Mesothelial cell of epicardium (in vitro differentiated cells): ENCODE data around the gene SDK1. TPM values are rescaled to one million over a fixed set of nuclear protein-coding genes. Genes with fewer than 3 reads are reported as not detected.

Experiments used
- DNase-seq, 2 experiments: peaks; one replicate each; pipeline ENCODE4 v3.0.0; 2021; ENCODE audit warnings: low spot score in 2 of 2; ENCODE audit not compliant: unreplicated experiment in 2 of 2
- H3K27ac Mint-ChIP-seq: 2 replicates; pipeline ENCODE4 v1.8.0; 2021; ENCODE audit warnings: mixed read lengths
- H3K27me3 Mint-ChIP-seq: 2 replicates; pipeline ENCODE4 v1.8.0; 2021; ENCODE audit warnings: low read depth, mixed read lengths
- H3K36me3 Mint-ChIP-seq: 2 replicates; pipeline ENCODE4 v1.8.0; 2021; ENCODE audit warnings: mixed read lengths
- H3K4me1 Mint-ChIP-seq: 2 replicates; pipeline ENCODE4 v1.8.0; 2021; ENCODE audit warnings: mixed read lengths
- H3K4me3 Mint-ChIP-seq: 2 replicates; pipeline ENCODE4 v1.8.0; 2021; ENCODE audit warnings: mild to moderate bottlenecking, moderate library complexity, mixed read lengths
- H3K9me3 Mint-ChIP-seq: 2 replicates; pipeline ENCODE4 v1.8.0; 2021; ENCODE audit warnings: mixed read lengths
- total RNA-seq: library from RNA; stranded (reverse); gene quantifications from 3 replicates; pipeline ENCODE4 v1.2.1, GENCODE V29; 2021
- TF ChIP-seq, protein P1 (sequence below): fragments of 200-600 bp; sonication (generic); IDR thresholded peaks from one replicate; pipeline ENCODE4 v1.5.0; 2021; ENCODE audit warnings: antibody characterized with exemption; ENCODE audit not compliant: unreplicated experiment

The SDK1 gene
- total RNA-seq, 1 donor from 2014 or later, result 12.8 TPM

DNA sequence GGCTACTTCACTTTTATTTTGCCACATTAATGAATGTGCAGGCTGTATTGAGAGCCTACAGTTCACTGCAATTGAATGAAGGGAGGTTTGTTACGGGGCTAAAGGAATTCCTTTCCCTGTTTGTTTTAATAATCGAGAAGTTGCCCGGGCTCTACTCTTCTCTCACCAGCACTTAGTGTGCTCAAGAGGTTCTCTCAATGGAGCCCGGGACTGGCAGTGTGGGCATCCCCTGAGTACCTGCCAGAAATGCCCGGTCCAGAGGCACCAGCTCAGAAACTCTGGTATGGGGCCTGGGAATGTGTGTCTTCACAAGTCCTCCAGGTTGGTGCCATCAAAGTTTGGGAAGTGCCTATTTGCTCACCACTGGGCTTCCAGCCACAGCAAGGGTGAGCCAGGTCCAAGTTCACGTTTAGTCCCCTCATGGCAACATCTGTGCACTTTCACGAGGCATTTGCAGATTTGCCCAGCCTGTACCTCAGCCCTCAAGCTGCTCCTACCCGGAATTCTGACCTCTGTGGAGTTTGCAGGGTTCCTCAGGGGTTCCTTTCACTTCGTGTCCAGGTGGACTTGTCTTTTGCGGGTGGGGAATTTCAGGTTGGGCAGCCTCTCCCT lies 622.4 kb downstream of the SDK1 start:
- TF ChIP-seq, protein P1, sequence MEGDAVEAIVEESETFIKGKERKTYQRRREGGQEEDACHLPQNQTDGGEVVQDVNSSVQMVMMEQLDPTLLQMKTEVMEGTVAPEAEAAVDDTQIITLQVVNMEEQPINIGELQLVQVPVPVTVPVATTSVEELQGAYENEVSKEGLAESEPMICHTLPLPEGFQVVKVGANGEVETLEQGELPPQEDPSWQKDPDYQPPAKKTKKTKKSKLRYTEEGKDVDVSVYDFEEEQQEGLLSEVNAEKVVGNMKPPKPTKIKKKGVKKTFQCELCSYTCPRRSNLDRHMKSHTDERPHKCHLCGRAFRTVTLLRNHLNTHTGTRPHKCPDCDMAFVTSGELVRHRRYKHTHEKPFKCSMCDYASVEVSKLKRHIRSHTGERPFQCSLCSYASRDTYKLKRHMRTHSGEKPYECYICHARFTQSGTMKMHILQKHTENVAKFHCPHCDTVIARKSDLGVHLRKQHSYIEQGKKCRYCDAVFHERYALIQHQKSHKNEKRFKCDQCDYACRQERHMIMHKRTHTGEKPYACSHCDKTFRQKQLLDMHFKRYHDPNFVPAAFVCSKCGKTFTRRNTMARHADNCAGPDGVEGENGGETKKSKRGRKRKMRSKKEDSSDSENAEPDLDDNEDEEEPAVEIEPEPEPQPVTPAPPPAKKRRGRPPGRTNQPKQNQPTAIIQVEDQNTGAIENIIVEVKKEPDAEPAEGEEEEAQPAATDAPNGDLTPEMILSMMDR, result no peak
- H3K4me3 Mint-ChIP-seq, result no peak overlapping the region
- H3K9me3 Mint-ChIP-seq, result peaks cover 8% of the 10 kb centered on the region
- H3K27ac Mint-ChIP-seq, result no peak overlapping the region
- peaks cover 17% of the 10 kb centered on the region for H3K4me1 Mint-ChIP-seq
- H3K36me3 Mint-ChIP-seq, result peaks cover 2% of the 10 kb centered on the region
- DNase-seq, result no peak
- H3K27me3 Mint-ChIP-seq, result no peaks in the 10 kb centered on the region

DNA sequence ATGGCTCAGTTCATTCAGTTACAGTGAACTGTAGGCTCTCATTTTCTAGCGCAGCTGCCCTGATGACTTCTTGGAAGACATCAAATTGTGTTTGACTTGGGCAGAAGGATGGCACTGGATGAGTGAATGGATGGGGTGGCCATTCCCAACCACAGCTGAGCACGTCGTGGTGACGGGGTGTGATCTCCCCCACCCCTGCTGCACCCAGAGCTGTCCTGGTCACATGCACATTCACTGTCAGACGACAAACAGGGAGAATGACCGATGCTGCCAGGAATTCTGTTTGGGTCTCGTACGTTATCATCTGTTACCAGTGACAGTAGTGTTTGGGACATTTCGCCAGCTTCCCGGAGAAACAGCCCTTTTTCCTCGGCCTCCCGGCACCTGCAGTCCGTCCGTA lies 623.2 kb downstream of the SDK1 start:
- DNase-seq, result no peak
- no peak overlapping the region for H3K27ac Mint-ChIP-seq
- peaks cover 8% of the 10 kb centered on the region for H3K9me3 Mint-ChIP-seq
- peaks cover 17% of the 10 kb centered on the region for H3K4me1 Mint-ChIP-seq
- H3K36me3 Mint-ChIP-seq, result peaks cover 2% of the 10 kb centered on the region
- no peaks in the 10 kb centered on the region for H3K27me3 Mint-ChIP-seq
- H3K4me3 Mint-ChIP-seq, result no peak overlapping the region
- TF ChIP-seq, protein P1, result no peak

DNA sequence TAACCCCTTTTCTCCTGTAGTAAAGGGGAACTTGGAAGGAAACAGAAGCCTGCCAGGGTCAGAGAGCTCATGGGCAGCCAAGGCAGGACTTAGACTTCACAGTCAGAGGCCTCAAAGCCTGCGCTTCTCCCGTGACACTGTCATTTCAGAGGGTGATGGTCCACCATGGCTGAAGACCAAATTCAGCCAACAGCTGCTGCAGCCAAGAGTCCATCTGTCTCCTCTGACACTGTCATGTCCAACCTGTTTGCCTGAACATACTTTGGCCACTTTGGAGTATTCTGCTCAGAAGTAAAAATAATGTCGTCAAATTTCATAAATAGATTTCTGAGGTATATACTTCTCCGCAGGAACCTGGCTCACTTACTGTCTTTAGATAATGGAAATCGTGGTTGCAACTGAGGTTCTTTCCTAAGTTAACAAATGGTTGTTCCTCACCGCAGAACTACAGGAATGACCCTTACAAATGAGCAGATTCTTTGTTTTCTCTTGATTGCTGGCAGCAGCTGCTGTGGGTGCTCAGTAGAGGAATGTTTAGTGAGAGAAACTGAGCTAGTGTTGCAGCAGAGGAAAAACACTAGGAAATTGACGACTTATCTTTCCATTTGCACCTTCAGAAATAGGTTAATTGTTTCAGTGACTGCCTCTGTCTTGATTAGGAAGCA lies 626.5 kb downstream of the SDK1 start:
- TF ChIP-seq, protein P1, result no peak
- peaks cover 14% of the 10 kb centered on the region for H3K4me1 Mint-ChIP-seq
- no peak overlapping the region for H3K27ac Mint-ChIP-seq
- DNase-seq, result no peak
- no peak overlapping the region for H3K4me3 Mint-ChIP-seq
- H3K36me3 Mint-ChIP-seq, result peaks cover under 1% of the 10 kb centered on the region
- H3K27me3 Mint-ChIP-seq, result no peaks in the 10 kb centered on the region
- H3K9me3 Mint-ChIP-seq, result peaks cover 6% of the 10 kb centered on the region

DNA sequence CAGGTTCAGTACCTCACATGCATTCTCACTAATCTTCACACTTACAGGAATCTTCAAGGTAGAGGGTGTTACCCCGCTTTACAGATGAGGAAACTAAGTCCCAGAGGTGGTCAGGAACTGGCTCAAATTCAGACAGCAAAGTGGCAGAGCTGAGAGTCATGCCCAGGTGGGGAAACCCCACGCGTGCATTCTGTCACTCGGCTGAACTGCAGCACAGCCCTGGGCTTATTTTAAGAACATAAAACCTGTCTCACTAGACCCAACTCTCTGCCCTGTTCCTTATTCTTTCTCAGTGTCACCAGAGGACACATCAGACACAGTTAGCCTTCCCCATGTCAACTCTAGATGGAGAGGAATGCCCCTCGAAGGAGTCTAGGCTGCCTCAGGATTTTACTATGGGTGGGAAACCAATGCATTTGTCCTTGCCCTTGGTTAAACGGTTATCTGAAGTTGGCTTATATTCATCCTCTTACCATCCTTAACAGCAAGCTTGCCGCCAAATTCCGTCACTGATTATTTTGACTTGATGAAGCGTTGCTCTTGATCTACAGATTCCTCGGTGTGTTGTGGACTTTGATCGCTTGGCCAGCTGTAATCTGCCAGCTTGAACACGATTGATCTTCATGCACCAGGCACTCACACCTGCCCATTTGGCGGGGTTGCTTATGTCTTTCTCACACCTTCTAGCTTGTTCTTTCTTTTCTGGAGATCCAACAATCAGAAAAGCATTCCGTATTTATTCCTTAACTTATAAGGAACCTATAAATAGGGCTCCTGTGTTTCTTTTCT lies 627.9 kb downstream of the SDK1 start:
- no peak overlapping the region for H3K27ac Mint-ChIP-seq
- H3K36me3 Mint-ChIP-seq, result no peaks in the 10 kb centered on the region
- no peaks in the 10 kb centered on the region for H3K9me3 Mint-ChIP-seq
- TF ChIP-seq, protein P1, result no peak
- peaks cover 9% of the 10 kb centered on the region for H3K4me1 Mint-ChIP-seq
- no peak for DNase-seq
- no peaks in the 10 kb centered on the region for H3K27me3 Mint-ChIP-seq
- H3K4me3 Mint-ChIP-seq, result no peak overlapping the region

DNA sequence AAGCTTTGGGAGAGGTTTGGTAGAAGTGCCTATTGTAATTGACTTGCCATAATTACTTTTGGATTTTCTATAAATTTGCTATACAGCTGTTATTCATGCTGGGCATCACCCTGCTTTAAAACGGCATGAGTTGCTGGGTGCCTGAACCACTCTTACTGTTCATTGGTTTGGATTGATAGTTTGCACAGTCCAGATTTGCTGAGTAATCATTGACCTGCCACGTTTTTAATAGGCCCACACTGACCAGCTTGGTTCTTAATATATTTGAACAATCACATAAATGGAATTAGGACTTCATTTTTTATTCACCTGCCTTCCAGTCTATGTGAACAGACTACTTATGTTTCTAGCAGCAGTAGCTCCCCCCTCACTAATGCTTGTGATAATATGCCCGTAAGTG lies 630.8 kb downstream of the SDK1 start:
- peaks cover 15% of the 10 kb centered on the region for H3K9me3 Mint-ChIP-seq
- no peak overlapping the region for H3K27ac Mint-ChIP-seq
- no peak overlapping the region for H3K4me3 Mint-ChIP-seq
- no peaks in the 10 kb centered on the region for H3K27me3 Mint-ChIP-seq
- peaks cover 13% of the 10 kb centered on the region for H3K36me3 Mint-ChIP-seq
- TF ChIP-seq, protein P1, result no peak
- H3K4me1 Mint-ChIP-seq, result peaks cover 5% of the 10 kb centered on the region
- no peak for DNase-seq
